PC-3 (cell line): Measurements from ENCODE around the gene KRTAP2-3.

Experiments used
- EZH2phosphoT487 ChIP-seq: fragments of 300-600 bp; sonication (generic); IDR thresholded peaks from 2 replicates; pipeline ENCODE4 v1.6.1; 2018; ENCODE audit warnings: mild to moderate bottlenecking, antibody characterized with exemption, low read length, borderline replicate concordance
- TF ChIP-seq, protein P1 (sequence below): fragments of 300-600 bp; sonication (generic); conservative IDR thresholded peaks from 2 replicates; pipeline ENCODE4 v1.5.1; 2017; ENCODE audit warnings: antibody characterized with exemption, low read depth, mild to moderate bottlenecking, low read length

DNA sequence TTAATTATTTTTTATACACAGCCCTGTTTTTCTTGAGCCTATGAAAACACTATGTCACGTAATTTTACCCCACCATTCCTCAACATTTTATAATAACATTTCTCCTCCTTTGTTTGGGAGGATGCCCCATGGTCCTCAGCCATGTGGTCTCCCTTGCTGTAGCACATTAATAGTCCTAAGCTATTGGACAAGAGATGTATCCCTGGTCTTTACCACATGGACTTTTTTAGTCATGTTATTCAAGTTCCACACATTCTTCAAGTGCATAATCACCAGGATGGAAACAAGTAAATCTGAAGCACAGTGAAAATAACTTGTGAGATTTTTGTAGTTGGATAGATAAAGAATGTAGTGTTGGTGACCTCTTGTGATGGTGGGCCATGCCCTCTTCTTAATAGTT, 2.0 kb upstream of the KRTAP2-3 start:
- TF ChIP-seq EZH2phosphoT487, result no peak
- TF ChIP-seq, protein P1, sequence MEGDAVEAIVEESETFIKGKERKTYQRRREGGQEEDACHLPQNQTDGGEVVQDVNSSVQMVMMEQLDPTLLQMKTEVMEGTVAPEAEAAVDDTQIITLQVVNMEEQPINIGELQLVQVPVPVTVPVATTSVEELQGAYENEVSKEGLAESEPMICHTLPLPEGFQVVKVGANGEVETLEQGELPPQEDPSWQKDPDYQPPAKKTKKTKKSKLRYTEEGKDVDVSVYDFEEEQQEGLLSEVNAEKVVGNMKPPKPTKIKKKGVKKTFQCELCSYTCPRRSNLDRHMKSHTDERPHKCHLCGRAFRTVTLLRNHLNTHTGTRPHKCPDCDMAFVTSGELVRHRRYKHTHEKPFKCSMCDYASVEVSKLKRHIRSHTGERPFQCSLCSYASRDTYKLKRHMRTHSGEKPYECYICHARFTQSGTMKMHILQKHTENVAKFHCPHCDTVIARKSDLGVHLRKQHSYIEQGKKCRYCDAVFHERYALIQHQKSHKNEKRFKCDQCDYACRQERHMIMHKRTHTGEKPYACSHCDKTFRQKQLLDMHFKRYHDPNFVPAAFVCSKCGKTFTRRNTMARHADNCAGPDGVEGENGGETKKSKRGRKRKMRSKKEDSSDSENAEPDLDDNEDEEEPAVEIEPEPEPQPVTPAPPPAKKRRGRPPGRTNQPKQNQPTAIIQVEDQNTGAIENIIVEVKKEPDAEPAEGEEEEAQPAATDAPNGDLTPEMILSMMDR, result no peak
